ENCODE data around the gene CFAP53.

CFAP53 gene

GRCh38 chr18:50276452-50276851 is 10.2 kb upstream of the CFAP53 start:
- Histone ChIP-seq H3K27me3 (no peaks in the 10 kb centered on the region), H3K27ac (no peak overlapping the region), H3K4me3 (ENCODE audit: low read depth in 1 of 2, low read length in 1 of 2) (no peak overlapping the region), H3K9me3 (no peaks in the 10 kb centered on the region), H3K36me3 (peaks cover 76% of the 10 kb centered on the region), H3K4me1 (ENCODE audit: control insufficient read depth in 1 of 2, insufficient read depth in 1 of 2, low read depth in 1 of 2, low read length in 1 of 2) (peaks cover 23 to 32% of the 10 kb centered on the region in 2 experiments)
- TF ChIP-seq CTCF (IDR thresholded peaks at IDR 0.05), result no peak

DNA sequence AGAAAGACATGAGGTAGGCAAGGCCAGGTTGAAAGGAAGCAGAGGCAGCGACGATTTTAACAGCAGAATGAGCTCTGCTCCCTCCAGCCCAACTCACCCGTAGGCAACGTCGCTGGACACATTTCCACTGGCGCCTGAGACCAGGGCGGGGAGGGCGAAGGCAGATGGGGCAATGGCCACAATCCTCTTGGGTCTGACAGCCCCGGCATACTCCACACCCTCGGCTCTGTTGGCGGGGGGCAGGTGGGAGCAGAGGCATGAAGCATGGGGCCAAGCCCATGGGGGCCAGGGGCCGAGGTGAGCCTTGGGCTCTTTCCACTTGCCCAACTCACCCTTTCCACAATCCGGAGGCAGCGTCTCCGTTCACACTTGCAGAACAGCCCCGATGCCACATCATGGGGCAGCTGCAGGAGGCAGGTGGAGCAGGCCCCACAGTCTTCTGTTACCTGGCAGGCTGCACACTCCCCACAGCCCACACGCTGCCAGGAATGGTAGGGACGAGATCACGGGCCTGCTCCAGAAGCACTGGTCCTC is 9.3 kb upstream of the CFAP53 start:
- no peak for TF ChIP-seq CTCF (IDR thresholded peaks at IDR 0.05)
- no peaks in the 10 kb centered on the region for H3K9me3 ChIP-seq
- H3K4me1 ChIP-seq (ENCODE audit: control insufficient read depth in 1 of 2, insufficient read depth in 1 of 2, low read depth in 1 of 2, low read length in 1 of 2), result peaks cover 27 to 32% of the 10 kb centered on the region in 2 experiments
- H3K4me3 ChIP-seq (ENCODE audit: low read depth in 1 of 2, low read length in 1 of 2), result no peak overlapping the region
- H3K27ac ChIP-seq, result no peak overlapping the region
- H3K36me3 ChIP-seq, result peaks cover 85% of the 10 kb centered on the region
- no peaks in the 10 kb centered on the region for H3K27me3 ChIP-seq

GRCh38 chr18:50274941-50275340 is 8.6 kb upstream of the CFAP53 start:
- H3K4me1 ChIP-seq (ENCODE audit: control insufficient read depth in 1 of 2, insufficient read depth in 1 of 2, low read depth in 1 of 2, low read length in 1 of 2), result peaks cover 25 to 26% of the 10 kb centered on the region in 2 experiments
- no peaks in the 10 kb centered on the region for H3K9me3 ChIP-seq

GRCh38 chr18:50274044-50274442 is 7.7 kb upstream of the CFAP53 start:
- peaks cover 17 to 19% of the 10 kb centered on the region in 2 experiments for H3K4me1 ChIP-seq (ENCODE audit: control insufficient read depth in 1 of 2, insufficient read depth in 1 of 2, low read depth in 1 of 2, low read length in 1 of 2)
- no peak for TF ChIP-seq CTCF (IDR thresholded peaks at IDR 0.05)
- no peaks in the 10 kb centered on the region for H3K9me3 ChIP-seq
- no peak overlapping the region for H3K27ac ChIP-seq
- no peaks in the 10 kb centered on the region for H3K27me3 ChIP-seq
- H3K36me3 ChIP-seq, result peaks cover 92% of the 10 kb centered on the region
- H3K4me3 ChIP-seq (ENCODE audit: low read depth in 1 of 2, low read length in 1 of 2), result no peak overlapping the region

More at GRCh38 chr18:50274941-50275340, 8.6 kb upstream of the CFAP53 start:
- Histone ChIP-seq H3K27me3 (no peaks in the 10 kb centered on the region), H3K36me3 (peaks cover 91% of the 10 kb centered on the region), H3K4me3 (ENCODE audit: low read depth in 1 of 2, low read length in 1 of 2) (no peak overlapping the region), H3K27ac (no peak overlapping the region)
- no peak for TF ChIP-seq CTCF (IDR thresholded peaks at IDR 0.05)

DNA sequence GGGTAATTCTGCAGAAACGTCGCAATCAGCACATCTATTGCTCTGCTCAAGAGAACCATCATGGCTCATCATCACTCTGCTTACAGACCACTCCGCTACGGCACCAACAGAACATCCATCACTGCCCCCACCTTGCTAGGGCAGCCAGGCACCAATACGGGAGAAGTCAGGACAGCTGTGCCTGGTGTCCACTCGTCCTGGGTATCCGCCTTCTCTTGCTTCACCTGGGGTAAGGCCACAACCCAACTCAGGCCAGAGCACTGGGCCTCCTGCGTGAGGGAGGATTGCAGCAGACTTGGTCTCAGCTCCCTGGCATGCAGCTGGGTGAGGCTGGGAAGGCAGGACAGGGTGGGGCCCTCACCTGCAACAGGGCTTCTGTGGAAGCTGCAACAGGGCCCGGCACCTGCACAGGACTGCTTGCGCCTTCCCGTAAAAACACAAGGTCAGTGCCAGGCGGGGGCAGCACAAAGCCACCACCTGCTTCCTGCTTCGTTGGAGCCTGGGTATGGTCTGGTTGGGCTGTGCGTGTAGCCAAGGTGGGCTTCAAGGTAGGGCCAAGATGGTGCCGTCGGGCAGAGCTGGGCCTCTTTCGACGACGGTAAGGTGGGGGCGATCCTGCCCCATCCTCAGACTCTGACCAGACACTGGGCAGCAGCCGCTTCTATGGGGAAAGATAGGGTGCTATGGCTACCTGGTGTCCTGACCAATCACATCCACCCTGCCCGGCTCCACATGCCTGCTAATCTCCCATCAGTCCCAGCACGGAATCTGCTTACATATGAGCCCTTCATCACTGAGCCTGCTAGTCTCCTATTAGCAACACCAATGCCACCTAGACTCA is 7.1 kb upstream of the CFAP53 start:
- Histone ChIP-seq H3K36me3 (peaks cover 90% of the 10 kb centered on the region), H3K27me3 (no peaks in the 10 kb centered on the region), H3K4me1 (ENCODE audit: control insufficient read depth in 1 of 2, insufficient read depth in 1 of 2, low read depth in 1 of 2, low read length in 1 of 2) (peaks cover 15 to 22% of the 10 kb centered on the region in 2 experiments), H3K9me3 (no peaks in the 10 kb centered on the region), H3K4me3 (ENCODE audit: low read depth in 1 of 2, low read length in 1 of 2) (no peak overlapping the region), H3K27ac (no peak overlapping the region)
- no peak for TF ChIP-seq CTCF (IDR thresholded peaks at IDR 0.05)

All from neutrophil (primary cell).